ENCODE results near the gene AMMECR1. TPM values are rescaled to one million over a fixed set of nuclear protein-coding genes. Genes with fewer than 3 reads are reported as not detected.

AMMECR1 gene
- total and polyA plus RNA-seq, 2 of the 4 experiments (the other 2 are of a cell fraction), result 7.0 to 11.3 TPM

GRCh38 chrX:110242371-110242770 lies 75.5 kb downstream of the AMMECR1 start:
- H3K9me3 ChIP-seq (ENCODE audit: control insufficient read depth, insufficient read depth, low read length), result no peaks in the 10 kb centered on the region
- intact Hi-C loops (cut with micrococcal nuclease) (loop anchor here (5.0 kb wide), 1 partner anchor 75 kb away; the partner anchor contains the start of gene AMMECR1), in situ Hi-C loops (cut with MboI; ENCODE audit: low sequenced_read_pairs) (no loop called here), dilution Hi-C loops (cut with HindIII; ENCODE audit: low sequenced_read_pairs, unreplicated experiment) (no loop called here)
- ATAC-seq (ENCODE audit: low read depth), result no peak
- no peak overlapping the region for H2BK5ac ChIP-seq (ENCODE audit: low read depth, low read length, poor library complexity, severe bottlenecking)
- no peak overlapping the region for H3K4me2 ChIP-seq (ENCODE audit: low read depth, low read length)
- POLR2A ChIA-PET (ENCODE audit: unreplicated experiment), result no interaction called here
- H3K14ac ChIP-seq (replicated peaks; ENCODE audit: low read depth, low read length), result no peak overlapping the region
- H3K9me1 ChIP-seq (ENCODE audit: insufficient read depth, low read length), result 0 out of 2 replicates have a peak, but pooled peaks cover 3% of the 10 kb centered on the region
- no peak for DNase-seq
- no peak overlapping the region for H4K8ac ChIP-seq (ENCODE audit: low read depth in 2 of 2, low read length in 2 of 2)
- H3K27ac ChIP-seq (ENCODE audit: insufficient read depth, low read length), result no peak overlapping the region
- no peak overlapping the region for H3K4ac ChIP-seq (ENCODE audit: low read depth, low read length)
- H3K4me3 ChIP-seq (ENCODE audit: insufficient read depth, low read depth, low read length), result no peak overlapping the region
- TF ChIP-seq MAFK (IDR thresholded peaks at IDR 0.05; ENCODE audit: low read depth, low read length), result no peak
- TF ChIP-seq FOS (IDR thresholded peaks at IDR 0.05; ENCODE audit: low read depth, low read length), result no peak
- no peak for TF ChIP-seq RCOR1 (IDR thresholded peaks at IDR 0.05; ENCODE audit: insufficient replicate concordance, low read length)
- no peak for TF ChIP-seq ELK1 (IDR thresholded peaks at IDR 0.05; ENCODE audit: borderline replicate concordance, low read depth, low read length)
- no peak for TF ChIP-seq NFE2L2 (IDR thresholded peaks at IDR 0.05; ENCODE audit: low read depth, low read length)
- no peak for TF ChIP-seq CTCF (conservative IDR thresholded peaks at IDR 0.05; ENCODE audit: low read depth, low read length)
- no peaks in the 10 kb centered on the region for H3K36me3 ChIP-seq (ENCODE audit: control insufficient read depth, insufficient read depth, low read length)
- CTCF ChIA-PET, result no interaction called here
- H4K20me1 ChIP-seq (ENCODE audit: insufficient read depth, low read length), result no peaks in the 10 kb centered on the region; the same call in 1 of the 2 replicates
- BruUV-seq (replicated peaks), result no TSS peak
- no peak overlapping the region for H2BK15ac ChIP-seq (ENCODE audit: low read depth, low read length)
- no peak overlapping the region for H2BK120ac ChIP-seq (ENCODE audit: low read depth, low read length)
- no peak overlapping the region for H2BK20ac ChIP-seq (ENCODE audit: low read depth, low read length)
- no peak overlapping the region for H2AFZ ChIP-seq (replicated peaks; ENCODE audit: low read length, poor library complexity)
- peaks cover 3 to 7% of the 10 kb centered on the region in 2 experiments; a peak in 2 of 4 replicates for H3K79me1 ChIP-seq (ENCODE audit: low read depth in 1 of 2, low read length in 2 of 2)
- no peak overlapping the region for H3K56ac ChIP-seq (ENCODE audit: extremely low read depth, insufficient read depth, low read length)
- no peak overlapping the region for H4K5ac ChIP-seq (ENCODE audit: low read depth, low read length)
- H2AK9ac ChIP-seq (replicated peaks; ENCODE audit: low read depth, low read length, poor library complexity), result no peak overlapping the region
- no peak overlapping the region for H3K18ac ChIP-seq (ENCODE audit: low read depth, low read length)
- peaks cover 2% of the 10 kb centered on the region; the same call in 1 of the 2 replicates for H3K4me1 ChIP-seq (ENCODE audit: control insufficient read depth, insufficient read depth, low read length)
- no CpG with 5 or more reads among the region's 1 CpG for WGBS, 2 experiments (ENCODE audit: extremely low coverage in 2 of 2, insufficient read length in 1 of 2)
- no peak overlapping the region for H3K23ac ChIP-seq (ENCODE audit: low read depth, low read length)
- no peak overlapping the region for H3K9ac ChIP-seq (ENCODE audit: low read depth, low read length)
- H2AK5ac ChIP-seq (ENCODE audit: low read depth, low read length), result no peak overlapping the region
- peaks cover 1% of the 10 kb centered on the region; the same call in 1 of the 2 replicates for H3K27me3 ChIP-seq (ENCODE audit: control insufficient read depth, insufficient read depth, low read length)
- H4K91ac ChIP-seq (ENCODE audit: insufficient read depth, low read depth, low read length), result no peak overlapping the region
